GM18519 (cell line): ENCODE measurements around the gene SDHA.
"Not testable (repeated sequence)": the region's sequence is repeated elsewhere in the genome, so short reads cannot be mapped to it uniquely, and the experiment has no call there.

Source experiments
- ATAC-seq: cut with Tn5 transposase; IDR thresholded peaks from one replicate; pipeline ENCODE4 v1.9.1; 2021; ENCODE audit warnings: mild to moderate bottlenecking, moderate library complexity; ENCODE audit not compliant: unreplicated experiment, low FRiP score

The SDHA gene

GRCh38 chr5:296207-296606 lies 78.1 kb downstream of the SDHA start:
- ATAC-seq, result not testable (repeated sequence)

- ATAC-seq, result not testable (repeated sequence)
These were observed 78.8 kb downstream of the SDHA start for GRCh38 chr5:296954-297353.

GRCh38 chr5:297448-297847 lies 79.3 kb downstream of the SDHA start:
- not testable (repeated sequence) for ATAC-seq

- not testable (repeated sequence) for ATAC-seq
These were observed 80.0 kb downstream of the SDHA start for GRCh38 chr5:297991-298736.

DNA sequence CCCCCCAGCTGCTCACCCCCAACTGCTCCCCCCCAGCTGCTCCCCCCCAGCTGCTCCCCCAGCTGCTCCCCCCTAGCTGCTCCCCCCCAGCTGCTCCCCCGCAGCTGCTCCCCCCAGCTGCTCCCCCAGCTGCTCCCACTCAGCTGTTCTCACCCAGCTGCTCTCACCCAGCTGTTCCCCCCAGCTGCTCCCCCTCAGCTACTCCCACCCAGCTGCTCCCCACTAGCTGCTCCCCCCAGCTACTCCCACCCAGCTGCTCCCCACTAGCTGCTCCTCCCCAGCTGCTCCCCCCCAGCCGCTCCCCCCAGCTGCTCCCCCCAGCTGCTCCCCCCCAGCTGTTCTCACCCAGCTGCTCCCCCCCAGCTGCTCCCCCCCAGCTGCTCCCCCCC lies 80.6 kb downstream of the SDHA start:
- no peak for ATAC-seq

- ATAC-seq, result not testable (repeated sequence)
These were observed 81.8 kb downstream of the SDHA start for GRCh38 chr5:299921-300320.

GRCh38 chr5:300691-301435 lies 82.7 kb downstream of the SDHA start:
- not testable (repeated sequence) for ATAC-seq

- ATAC-seq, result not testable (repeated sequence)
These were observed 84.3 kb downstream of the SDHA start for GRCh38 chr5:302416-302815.

DNA sequence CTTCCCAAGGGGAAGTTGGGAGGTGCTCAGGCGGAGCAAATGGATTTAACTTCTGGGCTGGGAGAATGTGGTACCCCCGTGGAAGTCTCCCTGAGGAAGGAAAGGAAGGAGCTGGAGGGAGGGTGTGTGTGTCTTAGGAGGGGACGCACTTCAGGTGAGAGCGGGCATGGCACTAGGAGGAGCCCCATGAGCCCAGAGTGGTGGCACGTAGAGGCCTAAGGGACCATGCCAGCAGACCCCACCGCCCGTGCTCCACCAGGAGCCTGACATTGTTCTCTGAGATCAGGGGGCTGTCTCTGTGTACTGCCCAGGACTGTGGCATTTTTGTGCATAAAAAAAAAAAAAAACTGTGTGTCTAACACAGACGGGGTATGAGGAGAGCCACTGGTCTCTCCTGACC lies 84.8 kb downstream of the SDHA start:
- no peak for ATAC-seq

GRCh38 chr5:303741-304140 lies 85.6 kb downstream of the SDHA start:
- ATAC-seq, result not testable (repeated sequence)

- ATAC-seq, result no peak
These were observed 86.9 kb downstream of the SDHA start for GRCh38 chr5:305050-305449.

DNA sequence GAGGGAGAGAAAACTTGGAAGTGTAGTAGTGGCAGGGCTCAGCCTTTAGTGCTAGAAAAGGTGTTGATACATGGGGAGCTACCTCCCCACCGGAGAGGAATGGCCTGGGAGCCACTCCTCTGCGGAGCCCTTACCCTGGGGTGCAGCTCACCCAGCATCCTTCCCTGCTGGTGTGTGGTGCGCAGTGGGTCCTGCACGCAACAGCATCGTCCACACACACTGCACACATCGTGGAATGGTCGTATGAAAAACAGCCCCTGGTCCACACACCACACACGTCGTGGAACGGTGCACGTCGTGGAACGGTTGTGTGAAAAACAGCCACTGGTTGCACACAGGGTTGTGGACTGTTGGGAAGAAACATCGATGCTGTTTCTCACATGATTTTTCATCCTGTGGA lies 87.3 kb downstream of the SDHA start:
- ATAC-seq, result no peak

- ATAC-seq, result no peak
These were observed 88.1 kb downstream of the SDHA start for GRCh38 chr5:306011-306805.
